ENCODE data around the gene TNFRSF12A. TPM values are rescaled to one million over a fixed set of nuclear protein-coding genes. Genes with fewer than 3 reads are reported as not detected.

The TNFRSF12A gene
- total and polyA plus RNA-seq, 2 of the 8 experiments (the other 6 are each of a cell fraction or from before 2014, with no cell fraction given) = 81.0 to 82.5 TPM

- Histone ChIP-seq H3K27ac (ENCODE audit: low read depth, low read length) (no peak overlapping the region), H4K5ac (ENCODE audit: insufficient read length, low read depth, low read length) (no peak overlapping the region), H2BK5ac (ENCODE audit: low read depth, low read length) (no peak overlapping the region), H3K56ac (replicated peaks; ENCODE audit: insufficient read length, low read depth, low read length) (no peak overlapping the region), H3K4me2 (ENCODE audit: insufficient read depth in 1 of 2, low read depth in 2 of 2, low read length in 2 of 2) (no peak overlapping the region), H4K20me1 (replicated peaks in 1 of 2; ENCODE audit: control insufficient read depth in 1 of 2, insufficient read depth in 2 of 2, low read length in 2 of 2) (peaks cover 29 to 44% of the 10 kb centered on the region in 2 experiments), H2AFZ (ENCODE audit: low read length) (no peak overlapping the region), H2BK20ac (ENCODE audit: low read length) (no peak overlapping the region), H3K14ac (ENCODE audit: insufficient read length) (no peak overlapping the region), H2AK5ac (ENCODE audit: low read depth, low read length) (no peak overlapping the region), H2BK15ac (ENCODE audit: low read length) (no peak overlapping the region), H4K8ac (ENCODE audit: extremely low read depth, insufficient read depth, low read length) (no peak overlapping the region), H3K18ac (ENCODE audit: extremely low read depth, low read length) (no peak overlapping the region), H3K4ac (replicated peaks; ENCODE audit: insufficient read length, low read depth, low read length) (no peak overlapping the region), H3K4me1 (replicated peaks in 1 of 4; ENCODE audit: control insufficient read depth in 3 of 4, insufficient read depth in 4 of 4, low read length in 3 of 4) (peaks cover 0 to 16% (median 9%) of the 10 kb centered on the region in 4 experiments; a peak in 6 of 7 replicates), H4K91ac (replicated peaks; ENCODE audit: insufficient read length, low read length) (no peak overlapping the region), H3K4me3 (ENCODE audit: extremely low read depth in 1 of 4, insufficient read depth in 2 of 4, low read depth in 3 of 4, low read length in 4 of 4) (no peak overlapping the region), H3K27me3 (replicated peaks in 1 of 4; ENCODE audit: control insufficient read depth in 3 of 4, extremely low read depth in 1 of 4, insufficient read depth in 3 of 4, low read length in 3 of 4) (no peaks in the 10 kb centered on the region), H2BK120ac (replicated peaks; ENCODE audit: low read depth, low read length) (no peak overlapping the region), H3K9ac (replicated peaks in 1 of 4; ENCODE audit: extremely low read depth in 1 of 4, low read depth in 3 of 4, low read length in 3 of 4) (no peak overlapping the region), H2BK12ac (ENCODE audit: low read depth, low read length) (no peak overlapping the region), H3K36me3 (ENCODE audit: control insufficient read depth in 2 of 4, insufficient read depth in 4 of 4, low read length in 3 of 4) (peaks cover 20 to 46% (median 33%) of the 10 kb centered on the region in 4 experiments), H3K9me3 (ENCODE audit: insufficient read depth in 2 of 2, low read depth in 1 of 2, low read length in 1 of 2) (no peaks in the 10 kb centered on the region), H3K79me1 (ENCODE audit: low read depth, low read length) (peaks cover 19% of the 10 kb centered on the region), H3K79me2 (ENCODE audit: control insufficient read depth in 1 of 2, insufficient read depth in 2 of 2, low read length in 2 of 2) (peaks cover 0 to 10% of the 10 kb centered on the region in 2 experiments; a peak in 2 of 4 replicates), H3K23ac (ENCODE audit: insufficient read length) (no peak overlapping the region), H3K23me2 (ENCODE audit: low read depth, low read length) (peaks cover 4% of the 10 kb centered on the region; the same call in 1 of the 2 replicates)
- 94% methylated on average over 27 of the region's 28 CpGs; no CpG with 5 or more reads in 1 of the 2 experiments for WGBS, 2 experiments (ENCODE audit: extremely low coverage in 1 of 2, insufficient coverage in 1 of 2, insufficient read length in 1 of 2, insufficient replicate concordance in 2 of 2, low coverage in 1 of 2, low lambda C conversion rate in 2 of 2, missing lambda C conversion rate in 1 of 2)
- FAIRE-seq (no peak), DNase-seq (ENCODE audit: low read depth in 1 of 2, low spot score in 2 of 2) (no peak)
- POLR2A ChIA-PET (ENCODE audit: partially characterized antibody) = interaction anchor here (0.7 to 25.4 kb wide), 13 partner anchors 8 to 223 kb away, joined by 3 to 455 read pairs (median 3); partner anchors contain the start of genes CLDN6, HCFC1R1, KREMEN2 and PAQR4
- CTCF ChIA-PET (ENCODE audit: partially characterized antibody) = interaction anchor here (0.7 to 1.7 kb wide), 6 partner anchors 9 to 1022 kb away, joined by 3 to 5 read pairs (median 4); no protein-coding TSS in a partner anchor
- TF ChIP-seq SRF (IDR thresholded peaks at IDR 0.05; ENCODE audit: low read depth, low read length) = no peak
- TF ChIP-seq JUND (IDR thresholded peaks at IDR 0.05; ENCODE audit: low read length) = no peak
- TF ChIP-seq USF2 (IDR thresholded peaks at IDR 0.05; ENCODE audit: low read length) = no peak
- no peak for TF ChIP-seq SAP30 (IDR thresholded peaks at IDR 0.05; ENCODE audit: insufficient read depth, insufficient replicate concordance, low read length)
- no peak for TF ChIP-seq EZH2 (IDR thresholded peaks at IDR 0.05; ENCODE audit: low read depth, low read length, severe bottlenecking)
- no peak for TF ChIP-seq SIRT6 (IDR thresholded peaks at IDR 0.05; ENCODE audit: low read length)
- TF ChIP-seq CHD2 (IDR thresholded peaks at IDR 0.05; ENCODE audit: low read length) = no peak
- TF ChIP-seq GTF2F1 (IDR thresholded peaks at IDR 0.05; ENCODE audit: borderline replicate concordance, low read depth, low read length) = no peak
- TF ChIP-seq PHF8 (conservative IDR thresholded peaks at IDR 0.05; ENCODE audit: low read depth, low read length) = no peak
- TF ChIP-seq CEBPB (IDR thresholded peaks at IDR 0.05; ENCODE audit: low read depth, low read length) = no peak
- no peak for TF ChIP-seq RFX5 (IDR thresholded peaks at IDR 0.05; ENCODE audit: borderline replicate concordance, low read depth, low read length)
- no peak for TF ChIP-seq POLR2A (IDR thresholded peaks at IDR 0.05; ENCODE audit: control extremely low read depth in 1 of 2, low read depth in 2 of 2, low read length in 2 of 2)
Measured at GRCh38 chr16:2975161-2975795, 44.9 kb upstream of the TNFRSF12A start.
